Measurements from ENCODE around the gene PRKCB.

The PRKCB gene

DNA sequence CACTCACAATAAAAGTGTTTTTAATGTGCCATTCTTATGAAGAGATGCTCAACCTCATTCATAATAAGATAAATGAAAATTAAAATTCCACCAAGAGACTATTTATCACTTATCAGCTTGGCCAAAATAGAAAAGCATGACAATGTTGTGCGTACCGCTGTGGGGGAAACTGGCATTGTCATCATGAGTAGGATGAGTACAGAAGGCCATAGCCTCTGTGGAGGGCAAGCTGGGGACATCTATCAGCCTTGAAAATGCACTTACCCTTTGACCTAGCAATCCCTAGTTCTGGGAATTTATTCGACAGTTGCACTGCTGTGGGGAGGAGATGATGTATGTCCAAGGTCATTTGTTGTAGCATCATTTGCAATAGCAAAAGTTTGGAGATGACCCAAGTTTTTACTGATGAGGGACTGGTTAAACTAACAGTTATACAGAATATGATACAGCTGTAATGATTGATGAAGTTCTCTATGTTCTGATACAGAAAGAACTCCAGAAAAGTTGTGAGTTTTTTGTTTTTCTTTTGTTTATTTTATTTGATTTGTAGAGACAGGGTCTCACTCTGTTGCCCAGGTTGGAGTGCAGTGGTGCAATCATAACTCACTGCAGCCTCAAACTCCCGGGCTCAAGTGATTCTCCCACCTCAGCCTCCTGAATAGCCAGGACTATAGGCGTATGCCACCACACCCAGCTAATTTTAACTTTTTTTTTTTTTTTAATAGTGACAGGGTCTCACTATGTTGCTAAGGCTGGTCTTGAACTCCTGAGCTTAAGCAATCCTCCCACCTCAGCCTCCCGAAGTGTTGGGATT lies 13.7 kb upstream of the PRKCB start:
- TF ChIP-seq FOXP2 (optimal IDR thresholded peaks at IDR 0.05; ENCODE audit: borderline replicate concordance, extremely low read depth, extremely low read length, insufficient read depth), result no peak
- TF ChIP-seq, protein P1, sequence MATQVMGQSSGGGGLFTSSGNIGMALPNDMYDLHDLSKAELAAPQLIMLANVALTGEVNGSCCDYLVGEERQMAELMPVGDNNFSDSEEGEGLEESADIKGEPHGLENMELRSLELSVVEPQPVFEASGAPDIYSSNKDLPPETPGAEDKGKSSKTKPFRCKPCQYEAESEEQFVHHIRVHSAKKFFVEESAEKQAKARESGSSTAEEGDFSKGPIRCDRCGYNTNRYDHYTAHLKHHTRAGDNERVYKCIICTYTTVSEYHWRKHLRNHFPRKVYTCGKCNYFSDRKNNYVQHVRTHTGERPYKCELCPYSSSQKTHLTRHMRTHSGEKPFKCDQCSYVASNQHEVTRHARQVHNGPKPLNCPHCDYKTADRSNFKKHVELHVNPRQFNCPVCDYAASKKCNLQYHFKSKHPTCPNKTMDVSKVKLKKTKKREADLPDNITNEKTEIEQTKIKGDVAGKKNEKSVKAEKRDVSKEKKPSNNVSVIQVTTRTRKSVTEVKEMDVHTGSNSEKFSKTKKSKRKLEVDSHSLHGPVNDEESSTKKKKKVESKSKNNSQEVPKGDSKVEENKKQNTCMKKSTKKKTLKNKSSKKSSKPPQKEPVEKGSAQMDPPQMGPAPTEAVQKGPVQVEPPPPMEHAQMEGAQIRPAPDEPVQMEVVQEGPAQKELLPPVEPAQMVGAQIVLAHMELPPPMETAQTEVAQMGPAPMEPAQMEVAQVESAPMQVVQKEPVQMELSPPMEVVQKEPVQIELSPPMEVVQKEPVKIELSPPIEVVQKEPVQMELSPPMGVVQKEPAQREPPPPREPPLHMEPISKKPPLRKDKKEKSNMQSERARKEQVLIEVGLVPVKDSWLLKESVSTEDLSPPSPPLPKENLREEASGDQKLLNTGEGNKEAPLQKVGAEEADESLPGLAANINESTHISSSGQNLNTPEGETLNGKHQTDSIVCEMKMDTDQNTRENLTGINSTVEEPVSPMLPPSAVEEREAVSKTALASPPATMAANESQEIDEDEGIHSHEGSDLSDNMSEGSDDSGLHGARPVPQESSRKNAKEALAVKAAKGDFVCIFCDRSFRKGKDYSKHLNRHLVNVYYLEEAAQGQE (IDR thresholded peaks at IDR 0.05; ENCODE audit: insufficient read depth in 1 of 2, low read depth in 2 of 2, low read length in 2 of 2), result no peak
- TF ChIP-seq SIN3A (IDR thresholded peaks at IDR 0.05; ENCODE audit: borderline replicate concordance, insufficient read depth, low read length), result no peak
- TF ChIP-seq POLR2AphosphoS5 (IDR thresholded peaks at IDR 0.05; ENCODE audit: low read depth, low read length), result no peak
- no peak for TF ChIP-seq TAF1 (IDR thresholded peaks at IDR 0.05; ENCODE audit: borderline replicate concordance, insufficient read depth, low read length)

DNA sequence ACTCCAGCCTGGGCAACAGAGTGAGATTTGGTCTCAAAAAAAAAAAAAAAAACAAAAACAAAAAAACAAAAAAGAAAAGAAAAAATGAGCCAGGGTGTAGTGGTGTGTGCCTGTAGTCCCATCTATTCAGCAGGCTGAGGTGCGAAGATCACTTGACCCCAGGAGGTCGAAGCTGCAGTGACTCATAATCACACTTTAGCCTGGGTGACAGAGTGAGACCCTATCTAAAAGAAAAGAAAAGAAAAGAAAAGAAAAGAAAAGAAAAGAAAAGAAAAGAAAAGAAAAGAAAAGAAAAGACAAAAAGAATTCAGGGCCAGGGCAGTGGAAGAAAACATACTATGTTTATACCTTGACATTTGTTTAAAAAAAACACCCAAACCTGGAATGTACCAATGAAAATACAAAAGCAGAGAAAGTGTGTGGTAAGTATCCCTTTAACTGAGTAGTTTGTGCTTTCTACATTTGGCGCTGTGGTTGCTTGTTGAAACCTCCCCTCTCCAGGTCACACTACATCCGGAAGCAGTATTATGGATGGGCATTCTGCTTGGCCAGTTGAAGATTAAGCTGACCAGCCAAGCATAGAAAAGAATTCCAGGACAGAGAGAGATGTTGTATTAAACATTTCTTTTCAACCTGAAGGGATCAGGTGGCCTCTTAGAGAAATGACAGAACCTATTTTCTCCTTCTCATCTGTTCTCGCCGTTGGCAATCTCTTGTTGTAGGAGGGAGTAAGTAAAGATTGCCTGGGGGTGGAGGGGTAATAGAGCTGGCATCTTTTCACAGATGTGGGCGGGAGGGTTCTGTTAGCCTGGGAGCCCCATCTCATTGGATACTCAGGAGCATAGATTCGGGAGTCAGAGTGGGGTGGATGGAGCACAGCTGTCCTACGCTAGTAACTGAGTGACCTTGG lies 12.1 kb upstream of the PRKCB start:
- TF ChIP-seq FOXP2 (optimal IDR thresholded peaks at IDR 0.05; ENCODE audit: borderline replicate concordance, extremely low read depth, extremely low read length, insufficient read depth) (no peak), SIN3A (IDR thresholded peaks at IDR 0.05; ENCODE audit: borderline replicate concordance, insufficient read depth, low read length) (no peak), POLR2AphosphoS5 (IDR thresholded peaks at IDR 0.05; ENCODE audit: low read depth, low read length) (no peak), TAF1 (IDR thresholded peaks at IDR 0.05; ENCODE audit: borderline replicate concordance, insufficient read depth, low read length) (no peak)
- TF ChIP-seq, protein P1 (IDR thresholded peaks at IDR 0.05; ENCODE audit: insufficient read depth in 1 of 2, low read depth in 2 of 2, low read length in 2 of 2), result no peak

DNA sequence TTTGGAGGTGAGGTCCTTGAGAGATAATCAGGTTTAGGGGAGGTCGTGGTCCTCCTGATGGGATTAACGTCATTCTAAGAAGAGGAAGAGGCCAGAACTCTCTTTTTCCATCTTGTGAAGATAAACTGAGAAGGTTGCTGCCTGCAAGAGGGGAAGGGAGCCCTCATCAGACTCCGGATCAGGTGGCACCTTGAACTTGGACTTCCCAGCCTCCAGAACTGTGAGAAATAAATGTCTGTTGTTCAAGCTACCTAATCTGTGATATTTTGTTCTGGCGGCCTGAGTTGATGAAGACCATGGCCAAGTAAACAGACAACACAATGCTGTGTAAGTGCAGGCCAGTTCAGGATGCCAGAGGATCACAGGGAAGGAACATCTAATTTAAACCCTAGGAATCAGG lies 10.9 kb upstream of the PRKCB start:
- TF ChIP-seq TAF1 (IDR thresholded peaks at IDR 0.05; ENCODE audit: borderline replicate concordance, insufficient read depth, low read length) (no peak), FOXP2 (optimal IDR thresholded peaks at IDR 0.05; ENCODE audit: borderline replicate concordance, extremely low read depth, extremely low read length, insufficient read depth) (no peak), POLR2AphosphoS5 (IDR thresholded peaks at IDR 0.05; ENCODE audit: low read depth, low read length) (no peak)

DNA sequence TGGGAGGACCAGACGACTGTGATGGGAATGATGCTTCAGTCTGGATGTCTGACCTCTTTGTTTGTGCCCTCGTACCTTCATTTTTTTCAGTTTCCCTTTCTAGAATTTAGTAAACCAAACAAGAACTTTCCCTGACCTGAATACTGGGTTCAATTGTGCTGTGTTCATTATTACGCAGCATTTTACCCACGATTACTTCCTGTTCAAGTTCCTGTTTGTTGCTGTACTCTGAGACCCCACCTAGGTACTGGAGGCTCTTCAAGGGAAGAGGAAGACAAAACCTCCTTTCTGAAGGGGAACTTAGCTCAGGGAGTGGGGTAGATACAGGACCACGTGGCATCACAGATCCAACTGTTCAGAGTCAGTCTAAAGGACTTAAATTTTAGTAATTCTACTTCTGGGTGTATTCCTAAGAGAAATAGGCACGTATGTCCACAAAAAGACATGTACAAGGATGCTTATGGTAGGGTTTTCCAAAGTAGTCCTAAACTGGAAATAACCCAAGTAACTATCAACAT lies 9.2 kb upstream of the PRKCB start:
- no peak for TF ChIP-seq TAF1 (IDR thresholded peaks at IDR 0.05; ENCODE audit: borderline replicate concordance, insufficient read depth, low read length)
- TF ChIP-seq, protein P1 (IDR thresholded peaks at IDR 0.05; ENCODE audit: insufficient read depth in 1 of 2, low read depth in 2 of 2, low read length in 2 of 2), result no peak
- no peak for TF ChIP-seq FOXP2 (optimal IDR thresholded peaks at IDR 0.05; ENCODE audit: borderline replicate concordance, extremely low read depth, extremely low read length, insufficient read depth)
- TF ChIP-seq SIN3A (IDR thresholded peaks at IDR 0.05; ENCODE audit: borderline replicate concordance, insufficient read depth, low read length), result no peak
- no peak for TF ChIP-seq POLR2AphosphoS5 (IDR thresholded peaks at IDR 0.05; ENCODE audit: low read depth, low read length)

DNA sequence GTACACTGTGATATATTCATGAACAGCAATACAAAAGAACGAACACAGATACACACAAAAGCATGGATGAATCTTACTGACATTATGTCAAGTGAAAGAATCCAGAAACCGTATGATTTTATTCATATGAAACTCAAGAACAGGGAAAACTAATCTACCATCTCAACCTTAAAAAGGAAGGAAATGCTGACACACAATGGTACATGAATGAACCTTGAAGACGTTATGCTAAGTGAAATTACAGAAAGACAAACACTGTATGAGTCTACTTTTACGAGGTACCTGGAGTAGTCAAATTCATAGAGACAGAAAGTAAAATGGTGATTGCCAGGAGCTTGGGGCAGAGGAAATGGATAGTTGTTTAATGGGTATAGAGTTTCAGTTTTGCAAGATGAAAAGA lies 8.7 kb upstream of the PRKCB start:
- TF ChIP-seq TAF1 (IDR thresholded peaks at IDR 0.05; ENCODE audit: borderline replicate concordance, insufficient read depth, low read length), result no peak

Measured in PFSK-1 (cell line).